RWPE2 (cell line): Measurements from ENCODE around the gene LRBA.

Experiments
- ATAC-seq: fragments of 200-7000 bp; cut with Tn5 transposase; 3 replicates; pipeline ENCODE4 v1.9.1; 2021; ENCODE audit warnings: low read depth
- DNase-seq: peaks from one replicate; pipeline ENCODE4 v3.0.0-alpha.2; 2020; ENCODE audit warnings: low spot score
- H3K27ac ChIP-seq: fragments of 450-650 bp; 2 replicates; pipeline ENCODE4 v1.5.1; 2017; ENCODE audit warnings: mild to moderate bottlenecking; ENCODE audit not compliant: poor library complexity, severe bottlenecking
- H3K27me3 ChIP-seq: fragments of 250-450 bp; sonication (Bioruptor Pico); 2 replicates; pipeline ENCODE4 v1.5.1; 2021; ENCODE audit warnings: mild to moderate bottlenecking, moderate library complexity; ENCODE audit not compliant: insufficient read depth, poor library complexity, severe bottlenecking
- H3K36me3 ChIP-seq: fragments of 250-450 bp; sonication (Bioruptor Pico); 2 replicates; pipeline ENCODE4 v1.5.1; 2020; ENCODE audit warnings: low read depth, mild to moderate bottlenecking, moderate library complexity
- H3K4me1 ChIP-seq: fragments of 250-450 bp; sonication (Bioruptor Pico); 2 replicates; pipeline ENCODE4 v1.5.1; 2021; ENCODE audit warnings: mild to moderate bottlenecking, moderate library complexity; ENCODE audit not compliant: insufficient read depth, poor library complexity, severe bottlenecking
- H3K4me3 ChIP-seq: fragments of 250-450 bp; sonication (Bioruptor Pico); 2 replicates; pipeline ENCODE4 v1.5.1; 2021; ENCODE audit warnings: mild to moderate bottlenecking, moderate library complexity; ENCODE audit not compliant: severe bottlenecking
- H3K9me3 ChIP-seq: fragments of 250-450 bp; sonication (Bioruptor Pico); 2 replicates; pipeline ENCODE4 v1.5.1; 2021; ENCODE audit warnings: mild to moderate bottlenecking, moderate library complexity; ENCODE audit not compliant: severe bottlenecking
- TF ChIP-seq, protein P1 (sequence below): fragments of 450-650 bp; IDR thresholded peaks from one replicate; pipeline ENCODE4 v1.5.1; 2017; ENCODE audit warnings: mild to moderate bottlenecking, moderate library complexity; ENCODE audit not compliant: poor library complexity, severe bottlenecking

LRBA gene

DNA sequence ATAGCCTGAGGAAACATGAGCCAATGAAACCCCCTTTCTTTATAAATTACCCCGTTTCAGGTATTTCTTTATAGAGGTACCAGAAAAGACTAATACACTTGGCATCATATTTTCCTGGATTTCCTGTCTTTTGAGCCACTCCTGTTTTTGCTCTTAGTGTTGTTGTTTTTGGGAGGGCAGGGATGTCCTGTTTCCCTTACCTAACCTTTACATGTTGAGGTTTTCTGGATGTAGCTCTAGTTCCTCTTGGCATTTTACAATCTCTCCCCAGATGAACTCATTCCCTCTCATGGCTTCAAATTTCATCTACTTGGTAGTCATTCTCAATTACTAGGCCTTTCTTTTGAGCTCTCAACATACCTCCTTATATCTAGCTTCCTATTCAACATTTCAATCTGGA lies 537.2 kb downstream of the LRBA start:
- ATAC-seq, result no peak

DNA sequence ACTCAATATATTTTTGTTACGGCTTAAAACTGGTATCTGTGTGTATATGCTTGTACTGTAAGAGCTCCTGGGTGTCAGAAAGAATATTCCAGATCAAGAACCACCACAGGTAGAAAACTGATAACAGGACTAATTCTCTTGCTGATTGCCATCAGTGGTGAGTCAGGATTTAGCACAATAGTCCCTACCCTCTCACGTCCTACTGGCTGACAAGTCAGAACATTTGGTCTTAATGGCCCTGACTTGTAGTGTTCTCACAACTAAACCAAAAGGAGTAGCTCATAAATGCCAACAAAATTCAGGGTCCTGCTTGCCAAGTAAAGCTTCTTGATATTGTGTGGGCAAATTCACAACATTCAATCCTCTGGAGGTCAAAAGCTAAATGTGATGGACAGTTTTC lies 538.3 kb downstream of the LRBA start:
- TF ChIP-seq, protein P1, sequence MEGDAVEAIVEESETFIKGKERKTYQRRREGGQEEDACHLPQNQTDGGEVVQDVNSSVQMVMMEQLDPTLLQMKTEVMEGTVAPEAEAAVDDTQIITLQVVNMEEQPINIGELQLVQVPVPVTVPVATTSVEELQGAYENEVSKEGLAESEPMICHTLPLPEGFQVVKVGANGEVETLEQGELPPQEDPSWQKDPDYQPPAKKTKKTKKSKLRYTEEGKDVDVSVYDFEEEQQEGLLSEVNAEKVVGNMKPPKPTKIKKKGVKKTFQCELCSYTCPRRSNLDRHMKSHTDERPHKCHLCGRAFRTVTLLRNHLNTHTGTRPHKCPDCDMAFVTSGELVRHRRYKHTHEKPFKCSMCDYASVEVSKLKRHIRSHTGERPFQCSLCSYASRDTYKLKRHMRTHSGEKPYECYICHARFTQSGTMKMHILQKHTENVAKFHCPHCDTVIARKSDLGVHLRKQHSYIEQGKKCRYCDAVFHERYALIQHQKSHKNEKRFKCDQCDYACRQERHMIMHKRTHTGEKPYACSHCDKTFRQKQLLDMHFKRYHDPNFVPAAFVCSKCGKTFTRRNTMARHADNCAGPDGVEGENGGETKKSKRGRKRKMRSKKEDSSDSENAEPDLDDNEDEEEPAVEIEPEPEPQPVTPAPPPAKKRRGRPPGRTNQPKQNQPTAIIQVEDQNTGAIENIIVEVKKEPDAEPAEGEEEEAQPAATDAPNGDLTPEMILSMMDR, result no peak
- Histone ChIP-seq H3K27ac (no peak overlapping the region), H3K36me3 (no peaks in the 10 kb centered on the region), H3K27me3 (no peaks in the 10 kb centered on the region), H3K4me1 (no peaks in the 10 kb centered on the region), H3K9me3 (no peaks in the 10 kb centered on the region), H3K4me3 (no peak overlapping the region)
- DNase-seq (no peak), ATAC-seq (no peak)

More for the DNA sequence above, 537.2 kb downstream of the LRBA start:
- H3K27ac ChIP-seq, result no peak overlapping the region
- DNase-seq, result no peak
- H3K4me3 ChIP-seq, result no peak overlapping the region
- H3K36me3 ChIP-seq, result no peaks in the 10 kb centered on the region
- no peaks in the 10 kb centered on the region for H3K4me1 ChIP-seq
- H3K9me3 ChIP-seq, result no peaks in the 10 kb centered on the region
- TF ChIP-seq, protein P1, result no peak
- H3K27me3 ChIP-seq, result no peaks in the 10 kb centered on the region

DNA sequence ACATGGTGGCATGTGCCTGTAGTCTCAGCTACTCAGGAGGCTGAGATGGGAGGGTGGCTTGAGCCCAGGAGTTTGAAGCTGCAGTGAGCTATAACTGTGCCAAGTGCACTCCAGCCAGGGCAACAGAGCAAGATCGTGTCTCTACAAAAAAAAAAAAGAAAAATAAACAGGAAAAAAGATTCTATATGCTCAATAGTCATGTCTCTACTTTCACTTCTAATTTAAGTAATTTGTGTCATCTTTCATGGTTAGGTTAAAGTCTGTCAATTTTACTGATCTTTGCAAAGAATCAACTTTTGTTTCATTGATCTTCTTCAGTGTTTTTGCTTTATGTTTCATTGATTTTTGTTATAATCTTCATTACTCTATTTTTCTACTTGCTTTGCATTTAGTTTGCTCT lies 539.3 kb downstream of the LRBA start:
- Histone ChIP-seq H3K4me3 (no peak overlapping the region), H3K36me3 (no peaks in the 10 kb centered on the region), H3K9me3 (no peaks in the 10 kb centered on the region), H3K27ac (no peak overlapping the region), H3K27me3 (no peaks in the 10 kb centered on the region), H3K4me1 (no peaks in the 10 kb centered on the region)
- DNase-seq (no peak), ATAC-seq (no peak)
- TF ChIP-seq, protein P1, result no peak

DNA sequence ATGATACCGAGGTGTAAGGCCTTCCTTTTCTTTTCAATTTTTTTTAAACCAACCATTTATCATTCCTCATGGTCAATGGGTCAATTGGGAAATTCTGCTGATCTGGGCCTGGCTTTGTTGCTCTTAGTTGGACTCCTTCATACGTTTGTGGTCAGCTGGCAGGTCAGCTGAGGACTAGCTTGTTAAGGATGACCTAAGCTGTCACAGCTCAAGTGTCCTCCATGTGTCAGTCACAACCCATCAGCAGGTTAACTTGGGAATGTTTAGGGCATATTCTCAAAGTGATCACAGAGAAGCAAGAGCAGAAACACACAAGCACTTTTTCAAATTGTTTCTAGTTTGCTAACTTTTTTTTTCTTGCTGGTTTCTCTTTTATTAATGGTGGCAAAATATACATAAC lies 550.6 kb downstream of the LRBA start:
- no peaks in the 10 kb centered on the region for H3K27me3 ChIP-seq
- H3K36me3 ChIP-seq, result no peaks in the 10 kb centered on the region
- no peak for DNase-seq
- TF ChIP-seq, protein P1, result no peak
- no peak overlapping the region for H3K4me3 ChIP-seq
- no peaks in the 10 kb centered on the region for H3K9me3 ChIP-seq
- H3K27ac ChIP-seq, result no peak overlapping the region
- ATAC-seq, result no peak
- peaks cover 3% of the 10 kb centered on the region for H3K4me1 ChIP-seq

DNA sequence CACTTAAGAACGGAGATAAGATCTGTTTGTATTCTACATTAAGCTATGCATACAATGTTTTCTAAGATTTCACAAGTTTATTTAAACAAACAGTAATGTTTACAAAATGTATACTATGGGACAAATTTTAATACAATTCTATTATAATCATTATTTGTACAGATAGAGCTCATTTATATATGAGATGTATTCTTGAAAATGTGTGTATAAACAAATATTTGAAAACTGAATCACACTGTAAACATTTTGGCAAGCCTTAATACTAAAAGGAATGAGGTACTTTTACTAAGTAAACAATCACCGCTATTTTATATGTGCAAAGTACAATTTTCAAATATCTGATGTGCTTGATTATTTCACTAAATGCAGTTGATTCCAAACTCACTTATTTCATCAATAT lies 552.3 kb downstream of the LRBA start:
- DNase-seq (no peak), ATAC-seq (no peak; the same call in 2 of the 3 replicates)
- Histone ChIP-seq H3K36me3 (no peaks in the 10 kb centered on the region), H3K9me3 (no peaks in the 10 kb centered on the region), H3K27me3 (no peaks in the 10 kb centered on the region), H3K4me1 (peaks cover 3% of the 10 kb centered on the region), H3K27ac (no peak overlapping the region), H3K4me3 (no peak overlapping the region)
- TF ChIP-seq, protein P1, result no peak
